ENCODE data around the gene P2RX7. TPM values are rescaled to one million over a fixed set of nuclear protein-coding genes. Genes with fewer than 3 reads are reported as not detected.

P2RX7 gene
- total RNA-seq, 3 donors from 2014 or later: 2.5 to 4.8 (median 2.9) TPM

GRCh38 chr12:121095544-121096198 lies 37.0 kb upstream of the P2RX7 start:
- peaks cover 2% of the 10 kb centered on the region for H3K27me3 Mint-ChIP-seq (ENCODE audit: low read depth)
- H3K4me3 Mint-ChIP-seq: peak overlapping the region; percentile 71
- no peaks in the 10 kb centered on the region for H3K36me3 Mint-ChIP-seq (ENCODE audit: insufficient read depth)
- H3K9me3 Mint-ChIP-seq: peaks cover 5% of the 10 kb centered on the region
- peaks cover 48% of the 10 kb centered on the region for H3K4me1 Mint-ChIP-seq (ENCODE audit: low read depth)
- ATAC-seq (peak; percentile 86 to 90), DNase-seq (peak; percentile 73)

GRCh38 chr12:121096199-121096798 lies 36.4 kb upstream of the P2RX7 start:
- peak overlapping the region; percentile 71 for H3K4me3 Mint-ChIP-seq
- ATAC-seq (no peak), DNase-seq (no peak)
- peaks cover 41% of the 10 kb centered on the region for H3K4me1 Mint-ChIP-seq (ENCODE audit: low read depth)
- H3K36me3 Mint-ChIP-seq (ENCODE audit: insufficient read depth): no peaks in the 10 kb centered on the region
- peaks cover 5% of the 10 kb centered on the region for H3K9me3 Mint-ChIP-seq
- H3K27me3 Mint-ChIP-seq (ENCODE audit: low read depth): peaks cover 2% of the 10 kb centered on the region

- H3K9me3 Mint-ChIP-seq: peaks cover 11% of the 10 kb centered on the region
- DNase-seq (no peak), ATAC-seq (no peak)
- no peaks in the 10 kb centered on the region for H3K36me3 Mint-ChIP-seq (ENCODE audit: insufficient read depth)
- H3K4me3 Mint-ChIP-seq: no peak overlapping the region
- H3K27me3 Mint-ChIP-seq (ENCODE audit: low read depth): peaks cover 2% of the 10 kb centered on the region
- H3K4me1 Mint-ChIP-seq (ENCODE audit: low read depth): peaks cover 15% of the 10 kb centered on the region
Measured at GRCh38 chr12:121099779-121100178, 32.9 kb upstream of the P2RX7 start.

GRCh38 chr12:121102307-121102706 lies 30.4 kb upstream of the P2RX7 start:
- ATAC-seq (no peak), DNase-seq (no peak)
- H3K9me3 Mint-ChIP-seq: peaks cover 14% of the 10 kb centered on the region
- H3K27me3 Mint-ChIP-seq (ENCODE audit: low read depth): peaks cover 2% of the 10 kb centered on the region
- no peaks in the 10 kb centered on the region for H3K4me1 Mint-ChIP-seq (ENCODE audit: low read depth)
- no peaks in the 10 kb centered on the region for H3K36me3 Mint-ChIP-seq (ENCODE audit: insufficient read depth)
- H3K4me3 Mint-ChIP-seq: no peak overlapping the region

GRCh38 chr12:121107681-121108080 lies 25.0 kb upstream of the P2RX7 start:
- H3K4me1 Mint-ChIP-seq (ENCODE audit: low read depth): peaks cover 3% of the 10 kb centered on the region
- DNase-seq: no peak
- H3K27me3 Mint-ChIP-seq (ENCODE audit: low read depth): no peaks in the 10 kb centered on the region
- peaks cover 8% of the 10 kb centered on the region for H3K9me3 Mint-ChIP-seq
- no peaks in the 10 kb centered on the region for H3K36me3 Mint-ChIP-seq (ENCODE audit: insufficient read depth)
- no peak overlapping the region for H3K4me3 Mint-ChIP-seq
- no peak for ATAC-seq

- Mint-ChIP-seq H3K4me1 (ENCODE audit: low read depth) (peaks cover 3% of the 10 kb centered on the region), H3K27me3 (ENCODE audit: low read depth) (no peaks in the 10 kb centered on the region), H3K4me3 (no peak overlapping the region), H3K9me3 (peaks cover 8% of the 10 kb centered on the region), H3K36me3 (ENCODE audit: insufficient read depth) (no peaks in the 10 kb centered on the region)
- ATAC-seq (no peak), DNase-seq (no peak)
Measured at GRCh38 chr12:121108492-121108891, 24.2 kb upstream of the P2RX7 start.

GRCh38 chr12:121110211-121110940 lies 22.3 kb upstream of the P2RX7 start:
- Mint-ChIP-seq H3K9me3 (no peaks in the 10 kb centered on the region), H3K4me1 (ENCODE audit: low read depth) (peaks cover 3% of the 10 kb centered on the region), H3K4me3 (no peak overlapping the region), H3K27me3 (ENCODE audit: low read depth) (no peaks in the 10 kb centered on the region), H3K36me3 (ENCODE audit: insufficient read depth) (no peaks in the 10 kb centered on the region)
- DNase-seq (peak; percentile 63), ATAC-seq (peak; percentile 76 to 80)

GRCh38 chr12:121111684-121112083 lies 21.0 kb upstream of the P2RX7 start:
- Mint-ChIP-seq H3K36me3 (ENCODE audit: insufficient read depth) (no peaks in the 10 kb centered on the region), H3K9me3 (no peaks in the 10 kb centered on the region), H3K4me1 (ENCODE audit: low read depth) (peaks cover 3% of the 10 kb centered on the region), H3K4me3 (no peak overlapping the region), H3K27me3 (ENCODE audit: low read depth) (no peaks in the 10 kb centered on the region)
- ATAC-seq: no peak
- no peak for DNase-seq

GRCh38 chr12:121112496-121112895 lies 20.2 kb upstream of the P2RX7 start:
- ATAC-seq: no peak
- Mint-ChIP-seq H3K4me3 (no peak overlapping the region), H3K36me3 (ENCODE audit: insufficient read depth) (no peaks in the 10 kb centered on the region), H3K27me3 (ENCODE audit: low read depth) (no peaks in the 10 kb centered on the region), H3K9me3 (no peaks in the 10 kb centered on the region), H3K4me1 (ENCODE audit: low read depth) (peaks cover 3% of the 10 kb centered on the region)
- no peak for DNase-seq

GRCh38 chr12:121113057-121113456 lies 19.6 kb upstream of the P2RX7 start:
- no peak for DNase-seq
- Mint-ChIP-seq H3K4me3 (no peak overlapping the region), H3K36me3 (ENCODE audit: insufficient read depth) (no peaks in the 10 kb centered on the region), H3K4me1 (ENCODE audit: low read depth) (peaks cover 3% of the 10 kb centered on the region), H3K9me3 (no peaks in the 10 kb centered on the region), H3K27me3 (ENCODE audit: low read depth) (no peaks in the 10 kb centered on the region)
- no peak for ATAC-seq

- no peaks in the 10 kb centered on the region for H3K36me3 Mint-ChIP-seq (ENCODE audit: insufficient read depth)
- no peak overlapping the region for H3K4me3 Mint-ChIP-seq
- no peak for ATAC-seq
- no peak for DNase-seq
- no peaks in the 10 kb centered on the region for H3K27me3 Mint-ChIP-seq (ENCODE audit: low read depth)
- no peaks in the 10 kb centered on the region for H3K9me3 Mint-ChIP-seq
- peaks cover 3% of the 10 kb centered on the region for H3K4me1 Mint-ChIP-seq (ENCODE audit: low read depth)
Measured at GRCh38 chr12:121114019-121114639, 18.5 kb upstream of the P2RX7 start.

- Mint-ChIP-seq H3K27me3 (ENCODE audit: low read depth) (no peaks in the 10 kb centered on the region), H3K36me3 (ENCODE audit: insufficient read depth) (no peaks in the 10 kb centered on the region), H3K9me3 (no peaks in the 10 kb centered on the region), H3K4me3 (no peak overlapping the region), H3K4me1 (ENCODE audit: low read depth) (peaks cover 3% of the 10 kb centered on the region)
- DNase-seq (no peak), ATAC-seq (no peak)
Measured at GRCh38 chr12:121114806-121115205, 17.9 kb upstream of the P2RX7 start.

GRCh38 chr12:121115530-121115929 lies 17.1 kb upstream of the P2RX7 start:
- no peak overlapping the region for H3K4me3 Mint-ChIP-seq

GRCh38 chr12:121116318-121117225 lies 16.1 kb upstream of the P2RX7 start:
- ATAC-seq: no peak
- Mint-ChIP-seq H3K36me3 (ENCODE audit: insufficient read depth) (no peaks in the 10 kb centered on the region), H3K4me3 (no peak overlapping the region), H3K9me3 (no peaks in the 10 kb centered on the region), H3K4me1 (ENCODE audit: low read depth) (no peaks in the 10 kb centered on the region), H3K27me3 (ENCODE audit: low read depth) (no peaks in the 10 kb centered on the region)
- DNase-seq: no peak

More at GRCh38 chr12:121115530-121115929, 17.1 kb upstream of the P2RX7 start:
- no peak for DNase-seq
- Mint-ChIP-seq H3K4me1 (ENCODE audit: low read depth) (no peaks in the 10 kb centered on the region), H3K36me3 (ENCODE audit: insufficient read depth) (no peaks in the 10 kb centered on the region), H3K9me3 (no peaks in the 10 kb centered on the region), H3K27me3 (ENCODE audit: low read depth) (no peaks in the 10 kb centered on the region)
- ATAC-seq: no peak
